Neural progenitor cell (in vitro differentiated cells): Measurements from ENCODE around the gene IQGAP3. TPM values are rescaled to one million over a fixed set of nuclear protein-coding genes. Genes with fewer than 3 reads are reported as not detected.

Experiments
- DNase-seq: peaks from one replicate; pipeline ENCODE4 v3.0.0-alpha.2; 2016; ENCODE audit warnings: low spot score
- H2AFZ ChIP-seq: fragments of 200-600 bp; sonication (generic); replicated peaks from 2 replicates; pipeline ENCODE4 v1.6.1; 2016; ENCODE audit warnings: antibody characterized with exemption
- H3F3A ChIP-seq: fragments of 200-600 bp; sonication (generic); 2 replicates; pipeline ENCODE4 v1.6.1; 2016; ENCODE audit warnings: antibody characterized with exemption, low read depth
- H3K27ac ChIP-seq: fragments of 200-600 bp; sonication (generic); 2 replicates; pipeline ENCODE4 v1.5.1; 2016; ENCODE audit warnings: mild to moderate bottlenecking
- H3K27me3 ChIP-seq: fragments of 200-600 bp; sonication (generic); 2 replicates; pipeline ENCODE4 v1.6.1; 2016; ENCODE audit warnings: mild to moderate bottlenecking, moderate library complexity
- H3K36me3 ChIP-seq: fragments of 200-600 bp; sonication (generic); 2 replicates; pipeline ENCODE4 v1.5.1; 2016
- H3K4me1 ChIP-seq: fragments of 200-600 bp; sonication (generic); 2 replicates; pipeline ENCODE4 v1.6.1; 2016; ENCODE audit warnings: mixed run types
- H3K4me2 ChIP-seq: fragments of 200-600 bp; sonication (generic); 2 replicates; pipeline ENCODE4 v1.6.1; 2016
- H3K4me3 ChIP-seq: fragments of 200-600 bp; sonication (generic); 2 replicates; pipeline ENCODE4 v1.5.1; 2016
- H3K79me2 ChIP-seq: fragments of 200-600 bp; sonication (generic); 2 replicates; pipeline ENCODE4 v1.6.1; 2016; ENCODE audit warnings: low read depth
- H3K9ac ChIP-seq: fragments of 200-600 bp; sonication (generic); 2 replicates; pipeline ENCODE4 v1.6.1; 2016
- H3K9me3 ChIP-seq: fragments of 200-600 bp; sonication (generic); 2 replicates; pipeline ENCODE4 v1.5.1; 2016; ENCODE audit warnings: low read depth
- H4K20me1 ChIP-seq: fragments of 200-600 bp; sonication (generic); 2 replicates; pipeline ENCODE4 v1.6.1; 2016; ENCODE audit warnings: low read depth
- H3K27ac Mint-ChIP-seq: 3 replicates; pipeline ENCODE4 v1.8.0; 2021; ENCODE audit warnings: mixed read lengths
- H3K27me3 Mint-ChIP-seq: 2 replicates; pipeline ENCODE4 v1.8.0; 2022; ENCODE audit warnings: low read depth, mild to moderate bottlenecking, inconsistent platforms, moderate library complexity, mixed read lengths; ENCODE audit not compliant: insufficient read depth
- H3K36me3 Mint-ChIP-seq: 3 replicates; pipeline ENCODE4 v1.8.0; 2021; ENCODE audit warnings: mixed read lengths
- H3K4me1 Mint-ChIP-seq: 3 replicates; pipeline ENCODE4 v1.8.0; 2021; ENCODE audit warnings: mixed read lengths
- H3K4me3 Mint-ChIP-seq: 3 replicates; pipeline ENCODE4 v1.8.0; 2021; ENCODE audit warnings: mild to moderate bottlenecking, moderate library complexity, mixed read lengths
- H3K9me3 Mint-ChIP-seq: 3 replicates; pipeline ENCODE4 v1.8.0; 2020; ENCODE audit warnings: mixed read lengths
- CTCF ChIP-seq: fragments of 200-600 bp; sonication (generic); IDR thresholded peaks from 2 replicates; pipeline ENCODE4 v1.5.1; 2017; ENCODE audit warnings: antibody characterized with exemption, mild to moderate bottlenecking
- EZH2 ChIP-seq: fragments of 200-600 bp; sonication (generic); IDR thresholded peaks from 2 replicates; pipeline ENCODE4 v1.6.1; 2017; ENCODE audit warnings: antibody characterized with exemption, mild to moderate bottlenecking, moderate library complexity
- EZH2phosphoT487 ChIP-seq: fragments of 200-600 bp; sonication (generic); IDR thresholded peaks from 2 replicates; pipeline ENCODE4 v1.6.1; 2017; ENCODE audit warnings: antibody characterized with exemption
- total RNA-seq: library from RNA; depleted of rRNA; stranded (reverse); fragments of >200 nt; gene quantifications from 2 replicates; pipeline ENCODE4 v1.2.3, GENCODE V29; 2015; ENCODE audit warnings: low replicate concordance

The IQGAP3 gene
- total RNA-seq, 1 donor from 2014 or later = 31.5 TPM

GRCh38 chr1:156491151-156491949 lies 81.0 kb downstream of the IQGAP3 start:
- no peak overlapping the region for H3K27ac Mint-ChIP-seq
- H3K9ac ChIP-seq = no peak overlapping the region
- peaks cover 47% of the 10 kb centered on the region for H3K4me1 ChIP-seq

GRCh38 chr1:156490401-156491032 lies 81.8 kb downstream of the IQGAP3 start:
- Mint-ChIP-seq H3K4me3 (peak overlapping the region; percentile 72), H3K9me3 (no peaks in the 10 kb centered on the region), H3K27me3 (peaks cover 2% of the 10 kb centered on the region), H3K4me1 (peaks cover 70% of the 10 kb centered on the region), H3K27ac (peak overlapping the region; percentile 46), H3K36me3 (peaks cover 4% of the 10 kb centered on the region)
- Histone ChIP-seq H4K20me1 (peaks cover 89% of the 10 kb centered on the region), H3K27ac (no peak overlapping the region), H3K4me3 (peak overlapping the region; percentile 17), H3K9me3 (no peaks in the 10 kb centered on the region), H3K79me2 (peaks cover 18% of the 10 kb centered on the region), H2AFZ (no peak overlapping the region), H3K4me1 (peaks cover 43% of the 10 kb centered on the region), H3K27me3 (no peaks in the 10 kb centered on the region), H3K4me2 (peak overlapping the region; percentile 68), H3F3A (peaks cover 17% of the 10 kb centered on the region), H3K9ac (no peak overlapping the region), H3K36me3 (no peaks in the 10 kb centered on the region)
- peak; percentile 66 for DNase-seq
- TF ChIP-seq CTCF (peak; percentile 36), EZH2phosphoT487 (no peak), EZH2 (no peak)

More at GRCh38 chr1:156491151-156491949, 81.0 kb downstream of the IQGAP3 start:
- peaks cover 6% of the 10 kb centered on the region for H3K36me3 Mint-ChIP-seq
- H3K4me3 ChIP-seq = no peak overlapping the region
- H4K20me1 ChIP-seq = peaks cover 88% of the 10 kb centered on the region
- H3K27ac ChIP-seq = no peak overlapping the region
- no peaks in the 10 kb centered on the region for H3K9me3 ChIP-seq
- H2AFZ ChIP-seq = no peak overlapping the region
- peaks cover 21% of the 10 kb centered on the region for H3K79me2 ChIP-seq
- H3K9me3 Mint-ChIP-seq = no peaks in the 10 kb centered on the region
- H3K4me2 ChIP-seq = peak overlapping the region; percentile 68
- DNase-seq = no peak
- H3K36me3 ChIP-seq = no peaks in the 10 kb centered on the region
- H3F3A ChIP-seq = peaks cover 17% of the 10 kb centered on the region
- peaks cover 2% of the 10 kb centered on the region for H3K27me3 Mint-ChIP-seq
- H3K4me1 Mint-ChIP-seq = peaks cover 77% of the 10 kb centered on the region
- H3K4me3 Mint-ChIP-seq = peak overlapping the region; percentile 26
- H3K27me3 ChIP-seq = no peaks in the 10 kb centered on the region
- no peak for TF ChIP-seq EZH2
- TF ChIP-seq CTCF = no peak
- TF ChIP-seq EZH2phosphoT487 = no peak

GRCh38 chr1:156489935-156490293 lies 82.5 kb downstream of the IQGAP3 start:
- no peak for DNase-seq
- no peak overlapping the region for H3K9ac ChIP-seq
- H3K27ac ChIP-seq = no peak overlapping the region
- peaks cover 67% of the 10 kb centered on the region for H3K4me1 Mint-ChIP-seq
- peak overlapping the region; percentile 57 for H3K27ac Mint-ChIP-seq
- H3F3A ChIP-seq = peaks cover 17% of the 10 kb centered on the region
- H3K4me3 ChIP-seq = peak overlapping the region; percentile 17
- H3K4me1 ChIP-seq = peaks cover 43% of the 10 kb centered on the region
- peak overlapping the region; percentile 68 for H3K4me2 ChIP-seq
- peaks cover under 1% of the 10 kb centered on the region for H3K36me3 Mint-ChIP-seq
- H2AFZ ChIP-seq = no peak overlapping the region
- H3K27me3 Mint-ChIP-seq = peaks cover under 1% of the 10 kb centered on the region
- H3K9me3 Mint-ChIP-seq = no peaks in the 10 kb centered on the region
- no peaks in the 10 kb centered on the region for H3K9me3 ChIP-seq
- TF ChIP-seq EZH2phosphoT487 (no peak), EZH2 (no peak), CTCF (no peak)
- H3K36me3 ChIP-seq = no peaks in the 10 kb centered on the region
- peaks cover 89% of the 10 kb centered on the region for H4K20me1 ChIP-seq
- no peaks in the 10 kb centered on the region for H3K27me3 ChIP-seq
- H3K4me3 Mint-ChIP-seq = peak overlapping the region; percentile 66
- H3K79me2 ChIP-seq = peaks cover 12% of the 10 kb centered on the region
